WTC11 (cell line): ENCODE results near the gene MYOZ1.

Experiments
- NR3C1 ChIP-seq: sonication (generic); formaldehyde crosslinking; conservative IDR thresholded peaks from 2 replicates; pipeline ENCODE4 v1.8.1; 2023; ENCODE audit warnings: low read depth, mild to moderate bottlenecking, missing genetic modification reagents
- SMAD4 ChIP-seq: sonication (generic); formaldehyde crosslinking; IDR thresholded peaks from 2 replicates; pipeline ENCODE4 v1.8.0; 2022; ENCODE audit warnings: mild to moderate bottlenecking, missing genetic modification reagents
- TEAD4 ChIP-seq: sonication (generic); formaldehyde crosslinking; IDR thresholded peaks from 2 replicates; pipeline ENCODE4 v1.8.0; 2022; ENCODE audit warnings: mild to moderate bottlenecking, missing genetic modification reagents
- TF ChIP-seq, protein P1 (sequence below): fragments of 200-600 bp; IDR thresholded peaks from 2 replicates; pipeline ENCODE4 v1.8.0; 2022; ENCODE audit warnings: antibody characterized with exemption
- TF ChIP-seq, protein P2 (sequence below): sonication (generic); formaldehyde crosslinking; IDR thresholded peaks from 2 replicates; pipeline ENCODE4 v1.8.1; 2023; ENCODE audit warnings: mild to moderate bottlenecking, missing genetic modification reagents
- TF ChIP-seq, protein P3 (sequence below): sonication (generic); formaldehyde crosslinking; IDR thresholded peaks from 2 replicates; pipeline ENCODE4 v1.8.0; 2022; ENCODE audit warnings: mild to moderate bottlenecking, missing genetic modification reagents

DNA sequence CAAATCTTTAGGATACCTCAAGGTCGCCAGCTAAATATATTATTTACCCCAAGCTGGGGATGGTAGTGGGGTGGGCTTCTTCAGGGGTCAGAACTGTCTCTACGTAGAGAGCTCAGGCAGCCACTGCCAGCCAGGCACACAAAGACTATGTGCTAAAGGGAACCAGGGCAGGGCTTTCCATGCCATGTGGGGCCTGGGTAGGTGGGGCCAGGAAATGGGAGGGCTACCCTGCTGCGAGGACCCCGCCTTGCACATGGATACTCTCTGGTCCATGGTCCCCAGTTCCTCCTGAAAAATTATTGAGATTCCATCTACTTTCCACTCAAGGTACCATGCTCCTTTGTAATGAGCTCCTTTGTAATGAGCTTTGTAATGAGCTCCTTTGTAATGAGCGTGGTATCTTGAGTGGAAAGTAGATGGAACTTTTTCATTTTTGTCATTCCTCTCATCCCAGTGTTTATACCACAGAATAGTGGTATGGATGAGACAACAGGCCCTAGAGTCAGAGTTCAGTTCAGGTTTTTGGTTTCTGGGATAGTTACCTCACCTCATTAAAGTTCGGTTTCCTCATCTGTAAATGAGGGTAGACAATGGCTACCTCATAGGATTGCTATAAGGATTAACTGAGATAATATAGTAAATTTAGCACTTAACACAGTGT, 8.7 kb upstream of the MYOZ1 start:
- TF ChIP-seq SMAD4 (no peak), TEAD4 (CRISPR knock-in tag) (no peak), NR3C1 (no peak)
- TF ChIP-seq, protein P1, sequence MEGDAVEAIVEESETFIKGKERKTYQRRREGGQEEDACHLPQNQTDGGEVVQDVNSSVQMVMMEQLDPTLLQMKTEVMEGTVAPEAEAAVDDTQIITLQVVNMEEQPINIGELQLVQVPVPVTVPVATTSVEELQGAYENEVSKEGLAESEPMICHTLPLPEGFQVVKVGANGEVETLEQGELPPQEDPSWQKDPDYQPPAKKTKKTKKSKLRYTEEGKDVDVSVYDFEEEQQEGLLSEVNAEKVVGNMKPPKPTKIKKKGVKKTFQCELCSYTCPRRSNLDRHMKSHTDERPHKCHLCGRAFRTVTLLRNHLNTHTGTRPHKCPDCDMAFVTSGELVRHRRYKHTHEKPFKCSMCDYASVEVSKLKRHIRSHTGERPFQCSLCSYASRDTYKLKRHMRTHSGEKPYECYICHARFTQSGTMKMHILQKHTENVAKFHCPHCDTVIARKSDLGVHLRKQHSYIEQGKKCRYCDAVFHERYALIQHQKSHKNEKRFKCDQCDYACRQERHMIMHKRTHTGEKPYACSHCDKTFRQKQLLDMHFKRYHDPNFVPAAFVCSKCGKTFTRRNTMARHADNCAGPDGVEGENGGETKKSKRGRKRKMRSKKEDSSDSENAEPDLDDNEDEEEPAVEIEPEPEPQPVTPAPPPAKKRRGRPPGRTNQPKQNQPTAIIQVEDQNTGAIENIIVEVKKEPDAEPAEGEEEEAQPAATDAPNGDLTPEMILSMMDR = no peak
- TF ChIP-seq, protein P2, sequence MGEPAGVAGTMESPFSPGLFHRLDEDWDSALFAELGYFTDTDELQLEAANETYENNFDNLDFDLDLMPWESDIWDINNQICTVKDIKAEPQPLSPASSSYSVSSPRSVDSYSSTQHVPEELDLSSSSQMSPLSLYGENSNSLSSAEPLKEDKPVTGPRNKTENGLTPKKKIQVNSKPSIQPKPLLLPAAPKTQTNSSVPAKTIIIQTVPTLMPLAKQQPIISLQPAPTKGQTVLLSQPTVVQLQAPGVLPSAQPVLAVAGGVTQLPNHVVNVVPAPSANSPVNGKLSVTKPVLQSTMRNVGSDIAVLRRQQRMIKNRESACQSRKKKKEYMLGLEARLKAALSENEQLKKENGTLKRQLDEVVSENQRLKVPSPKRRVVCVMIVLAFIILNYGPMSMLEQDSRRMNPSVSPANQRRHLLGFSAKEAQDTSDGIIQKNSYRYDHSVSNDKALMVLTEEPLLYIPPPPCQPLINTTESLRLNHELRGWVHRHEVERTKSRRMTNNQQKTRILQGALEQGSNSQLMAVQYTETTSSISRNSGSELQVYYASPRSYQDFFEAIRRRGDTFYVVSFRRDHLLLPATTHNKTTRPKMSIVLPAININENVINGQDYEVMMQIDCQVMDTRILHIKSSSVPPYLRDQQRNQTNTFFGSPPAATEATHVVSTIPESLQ (CRISPR knock-in tag) = no peak
- TF ChIP-seq, protein P3, sequence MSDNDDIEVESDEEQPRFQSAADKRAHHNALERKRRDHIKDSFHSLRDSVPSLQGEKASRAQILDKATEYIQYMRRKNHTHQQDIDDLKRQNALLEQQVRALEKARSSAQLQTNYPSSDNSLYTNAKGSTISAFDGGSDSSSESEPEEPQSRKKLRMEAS (CRISPR knock-in tag) = no peak
